ENCODE measurements around the gene NUDT14.

NUDT14 gene

GRCh38 chr14:105203701-105204100 lies 22.6 kb upstream of the NUDT14 start:
- no peak for TF ChIP-seq TCF4 (CRISPR knock-in tag; IDR thresholded peaks at IDR 0.05; ENCODE audit: borderline replicate concordance)
- no peak for TF ChIP-seq ZNF70 (CRISPR knock-in tag; IDR thresholded peaks at IDR 0.05)
- no peak for TF ChIP-seq ZFP3 (CRISPR knock-in tag; IDR thresholded peaks at IDR 0.05)
- no peak for TF ChIP-seq BACH2 (CRISPR knock-in tag; IDR thresholded peaks at IDR 0.05; ENCODE audit: borderline replicate concordance)
- no peak for TF ChIP-seq PPARA (CRISPR knock-in tag; IDR thresholded peaks at IDR 0.05; ENCODE audit: borderline replicate concordance)
- no peak for TF ChIP-seq CREB5 (CRISPR knock-in tag; IDR thresholded peaks at IDR 0.05; ENCODE audit: low read depth)
- TF ChIP-seq PATZ1 (CRISPR knock-in tag; IDR thresholded peaks at IDR 0.05; ENCODE audit: borderline replicate concordance), result no peak
- 0 out of 3 replicates have a peak, but pooled peaks have one; percentile 2 for ATAC-seq

GRCh38 chr14:105203057-105203531 lies 22.0 kb upstream of the NUDT14 start:
- ATAC-seq, result peak; percentile 82
- TF ChIP-seq PPARA (CRISPR knock-in tag; IDR thresholded peaks at IDR 0.05; ENCODE audit: borderline replicate concordance), result no peak
- TF ChIP-seq ARNTL (CRISPR knock-in tag; IDR thresholded peaks at IDR 0.05; ENCODE audit: borderline replicate concordance, low read depth), result no peak

DNA sequence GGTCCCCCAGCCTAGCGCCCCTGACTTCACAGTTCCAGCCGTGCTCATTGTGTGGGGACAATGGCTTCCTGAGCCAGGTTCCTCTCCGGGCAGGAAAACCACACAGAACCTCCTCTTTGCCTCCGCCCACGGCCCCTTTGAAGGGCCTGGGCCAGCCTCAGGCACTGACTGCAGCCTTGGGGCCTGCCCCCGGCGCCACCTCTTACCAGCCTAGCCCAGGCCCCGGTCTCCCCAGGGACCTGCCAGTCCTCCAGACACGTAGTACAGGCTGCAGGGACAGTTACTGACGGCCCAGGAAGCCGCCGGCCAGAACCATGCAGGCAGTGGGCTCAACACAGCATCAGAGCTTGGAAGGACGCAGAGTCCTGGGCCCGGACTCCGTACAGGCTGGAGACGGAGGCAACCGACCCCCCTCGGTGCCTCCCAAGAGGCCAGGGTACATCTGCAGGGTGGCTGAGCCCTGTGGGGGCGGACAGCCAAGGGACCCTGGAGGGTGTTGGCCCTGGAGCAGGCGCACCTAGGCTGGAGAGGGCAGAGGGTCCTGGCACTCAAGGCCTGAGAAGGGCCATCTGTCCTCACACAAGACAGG lies 20.9 kb upstream of the NUDT14 start:
- TF ChIP-seq RARB (CRISPR knock-in tag; IDR thresholded peaks at IDR 0.05) (no peak), ZFP3 (CRISPR knock-in tag; IDR thresholded peaks at IDR 0.05) (no peak), ZNF565 (CRISPR knock-in tag; conservative IDR thresholded peaks at IDR 0.05; ENCODE audit: low read depth) (no peak), SNAI2 (CRISPR knock-in tag; IDR thresholded peaks at IDR 0.05) (no peak), PATZ1 (CRISPR knock-in tag; IDR thresholded peaks at IDR 0.05; ENCODE audit: borderline replicate concordance) (no peak), ESRRG (CRISPR knock-in tag; IDR thresholded peaks at IDR 0.05) (no peak), OSR1 (CRISPR knock-in tag; IDR thresholded peaks at IDR 0.05) (no peak), TCF4 (CRISPR knock-in tag; IDR thresholded peaks at IDR 0.05; ENCODE audit: borderline replicate concordance) (no peak), ISL1 (CRISPR knock-in tag; IDR thresholded peaks at IDR 0.05) (no peak), CREB5 (CRISPR knock-in tag; IDR thresholded peaks at IDR 0.05; ENCODE audit: low read depth) (no peak), ZNF8 (CRISPR knock-in tag; IDR thresholded peaks at IDR 0.05) (no peak), ARNTL (CRISPR knock-in tag; IDR thresholded peaks at IDR 0.05; ENCODE audit: borderline replicate concordance, low read depth) (no peak), CSRNP3 (CRISPR knock-in tag; IDR thresholded peaks at IDR 0.05) (no peak), TOX (CRISPR knock-in tag; IDR thresholded peaks at IDR 0.05; ENCODE audit: borderline replicate concordance) (no peak)
- TF ChIP-seq, protein P1, sequence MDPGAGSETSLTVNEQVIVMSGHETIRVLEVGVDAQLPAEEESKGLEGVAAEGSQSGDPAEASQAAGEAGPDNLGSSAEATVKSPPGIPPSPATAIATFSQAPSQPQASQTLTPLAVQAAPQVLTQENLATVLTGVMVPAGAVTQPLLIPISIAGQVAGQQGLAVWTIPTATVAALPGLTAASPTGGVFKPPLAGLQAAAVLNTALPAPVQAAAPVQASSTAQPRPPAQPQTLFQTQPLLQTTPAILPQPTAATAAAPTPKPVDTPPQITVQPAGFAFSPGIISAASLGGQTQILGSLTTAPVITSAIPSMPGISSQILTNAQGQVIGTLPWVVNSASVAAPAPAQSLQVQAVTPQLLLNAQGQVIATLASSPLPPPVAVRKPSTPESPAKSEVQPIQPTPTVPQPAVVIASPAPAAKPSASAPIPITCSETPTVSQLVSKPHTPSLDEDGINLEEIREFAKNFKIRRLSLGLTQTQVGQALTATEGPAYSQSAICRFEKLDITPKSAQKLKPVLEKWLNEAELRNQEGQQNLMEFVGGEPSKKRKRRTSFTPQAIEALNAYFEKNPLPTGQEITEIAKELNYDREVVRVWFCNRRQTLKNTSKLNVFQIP (CRISPR knock-in tag; IDR thresholded peaks at IDR 0.05; ENCODE audit: borderline replicate concordance, low read depth), result no peak
- no peak for ATAC-seq
